Caco-2 (cell line): ENCODE results near the gene CST6. TPM values are rescaled to one million over a fixed set of nuclear protein-coding genes. Genes with fewer than 3 reads are reported as not detected.
"Not testable (repeated sequence)": the region's sequence is repeated elsewhere in the genome, so short reads cannot be mapped to it uniquely, and the experiment has no call there.

ENCODE experiments used
- BruUV-seq: library from RNA; stranded (reverse); fragments of 400-500 nt; replicated peaks from 2 replicates; lab custom pipeline; 2021; lab: Mats Ljungman, UMichigan
- CTCF ChIA-PET: fragments of 300-600 bp; sonication (Branson Sonifier 250); formaldehyde crosslinking; loops from one replicate; lab custom pipeline; 2022; ENCODE audit warnings: antibody characterized with exemption; lab: Charles Lee
- POLR2A ChIA-PET: fragments of 300-600 bp; sonication (Branson Sonifier 250); formaldehyde crosslinking; loops from one replicate; lab custom pipeline; 2022; ENCODE audit warnings: antibody characterized with exemption; lab: Charles Lee
- DNase-seq, 2 experiments: peaks; one replicate each; pipeline versions ENCODE4 v3.0.0 to v3.0.0-alpha.2; 2020 to 2022
- H3K27me3 ChIP-seq: replicated peaks from 2 replicates; pipeline ENCODE4 v1.6.0; 2011; ENCODE audit warnings: low read length; ENCODE audit not compliant: control insufficient read depth, insufficient read depth
- H3K36me3 ChIP-seq: 2 replicates; pipeline ENCODE4 v1.5.1; 2011; ENCODE audit warnings: low read length; ENCODE audit not compliant: control insufficient read depth, insufficient read depth
- H3K4me1 ChIP-seq: fragments of 250-450 bp; sonication (Bioruptor Pico); 2 replicates; pipeline ENCODE4 v1.5.1; 2020; ENCODE audit warnings: mild to moderate bottlenecking
- H3K4me3 ChIP-seq: 2 replicates; pipeline ENCODE4 v1.5.1; 2011; ENCODE audit warnings: low read depth, mild to moderate bottlenecking, control low read depth, low read length
- H3K9me3 ChIP-seq: fragments of 250-450 bp; sonication (Bioruptor Pico); 2 replicates; pipeline ENCODE4 v1.5.1; 2020; ENCODE audit warnings: mild to moderate bottlenecking, moderate library complexity
- H3K27ac Mint-ChIP-seq: one replicate; pipeline ENCODE4 v1.8.0; 2022; ENCODE audit warnings: mixed read lengths; ENCODE audit not compliant: unreplicated experiment
- H3K27me3 Mint-ChIP-seq: one replicate; pipeline ENCODE4 v1.8.0; 2022; ENCODE audit warnings: mixed read lengths; ENCODE audit not compliant: insufficient read depth, unreplicated experiment
- H3K36me3 Mint-ChIP-seq: one replicate; pipeline ENCODE4 v1.8.0; 2022; ENCODE audit warnings: mild to moderate bottlenecking, mixed read lengths; ENCODE audit not compliant: insufficient read depth, unreplicated experiment
- H3K4me1 Mint-ChIP-seq: one replicate; pipeline ENCODE4 v1.8.0; 2022; ENCODE audit warnings: low read depth, mixed read lengths; ENCODE audit not compliant: unreplicated experiment
- H3K4me3 Mint-ChIP-seq: one replicate; pipeline ENCODE4 v1.8.0; 2022; ENCODE audit warnings: mild to moderate bottlenecking, moderate library complexity, mixed read lengths; ENCODE audit not compliant: unreplicated experiment
- H3K9me3 Mint-ChIP-seq: one replicate; pipeline ENCODE4 v1.8.0; 2022; ENCODE audit warnings: mixed read lengths; ENCODE audit not compliant: unreplicated experiment
- intact Hi-C: fragments of 100-400 bp; cut with micrococcal nuclease; formaldehyde crosslinking; loops from one replicate; pipeline ENCODE4 v1.10.0; 2022; ENCODE audit not compliant: unreplicated experiment
- total RNA-seq: library from RNA; stranded (reverse); gene quantifications from 2 replicates; pipeline ENCODE4 v1.2.3, GENCODE V29; 2022
- TF ChIP-seq, protein P1 (sequence below), 2 experiments: fragments of 200-600 bp in 1 of 2; IDR thresholded peaks; 1 replicate in 1 of 2; 2 replicates in 1 of 2; pipeline versions ENCODE4 v1.5.1 to v1.8.0; 2011 to 2022; ENCODE audit warnings: antibody characterized with exemption in 1 of 2, control low read depth in 1 of 2, inconsistent platforms in 1 of 2, low read depth in 1 of 2, low read length in 1 of 2, mild to moderate bottlenecking in 1 of 2, moderate library complexity in 1 of 2; ENCODE audit not compliant: insufficient read depth in 1 of 2, severe bottlenecking in 1 of 2, unreplicated experiment in 1 of 2

Gene CST6
- total RNA-seq, 1 experiment from 2014 or later, result not detected

DNA sequence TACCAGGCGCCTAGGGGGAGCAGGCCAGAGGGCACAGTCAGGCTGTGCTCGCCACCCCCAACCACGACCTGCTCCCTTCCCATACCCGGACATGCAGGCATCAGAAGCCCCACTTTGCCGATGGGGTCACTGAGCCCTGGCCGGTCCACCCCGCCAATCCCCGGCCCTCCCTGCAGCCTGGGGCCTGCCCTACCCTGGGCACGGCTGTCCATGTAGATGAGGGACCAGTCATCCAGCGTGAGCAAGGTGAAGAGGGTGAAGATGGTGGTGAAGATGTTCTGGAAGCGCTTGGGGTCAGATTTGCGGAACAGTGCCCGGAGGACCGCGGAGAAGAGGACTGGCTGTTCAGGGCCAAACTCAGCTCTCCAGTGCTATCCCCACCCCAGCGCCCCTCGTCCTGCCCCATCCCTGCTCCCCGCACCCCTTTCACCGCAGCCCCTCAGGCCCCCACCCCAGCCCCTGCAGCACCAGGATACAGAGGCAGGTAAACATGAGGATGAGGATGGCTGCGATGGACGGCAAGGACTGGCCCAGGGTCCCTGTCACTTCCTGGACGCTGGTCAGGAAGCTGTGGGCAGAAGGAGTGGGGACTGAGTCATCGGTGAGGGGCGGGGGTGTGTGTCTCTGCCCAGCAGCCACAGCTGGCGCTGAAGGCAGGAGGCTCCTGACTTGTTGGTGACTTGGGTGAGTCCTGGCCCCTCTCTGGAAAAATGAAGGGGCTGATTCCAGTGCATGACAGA lies 9.0 kb downstream of the CST6 start:
- intact Hi-C loops, result no loop called here
- Mint-ChIP-seq H3K36me3 (no peaks in the 10 kb centered on the region), H3K27me3 (peaks cover 3% of the 10 kb centered on the region), H3K9me3 (no peaks in the 10 kb centered on the region), H3K4me3 (no peak overlapping the region), H3K27ac (no peak overlapping the region), H3K4me1 (no peaks in the 10 kb centered on the region)
- Histone ChIP-seq H3K4me3 (no peak overlapping the region), H3K36me3 (no peaks in the 10 kb centered on the region), H3K4me1 (no peaks in the 10 kb centered on the region), H3K9me3 (no peaks in the 10 kb centered on the region), H3K27me3 (no peaks in the 10 kb centered on the region)
- DNase-seq, result no peak
- ChIA-PET POLR2A (no interaction called here), CTCF (interaction anchor here (0.7 kb wide), 1 partner anchor 13 kb away, joined by 12 read pairs; no protein-coding TSS in a partner anchor)
- BruUV-seq, result no TSS peak
- TF ChIP-seq, protein P1, sequence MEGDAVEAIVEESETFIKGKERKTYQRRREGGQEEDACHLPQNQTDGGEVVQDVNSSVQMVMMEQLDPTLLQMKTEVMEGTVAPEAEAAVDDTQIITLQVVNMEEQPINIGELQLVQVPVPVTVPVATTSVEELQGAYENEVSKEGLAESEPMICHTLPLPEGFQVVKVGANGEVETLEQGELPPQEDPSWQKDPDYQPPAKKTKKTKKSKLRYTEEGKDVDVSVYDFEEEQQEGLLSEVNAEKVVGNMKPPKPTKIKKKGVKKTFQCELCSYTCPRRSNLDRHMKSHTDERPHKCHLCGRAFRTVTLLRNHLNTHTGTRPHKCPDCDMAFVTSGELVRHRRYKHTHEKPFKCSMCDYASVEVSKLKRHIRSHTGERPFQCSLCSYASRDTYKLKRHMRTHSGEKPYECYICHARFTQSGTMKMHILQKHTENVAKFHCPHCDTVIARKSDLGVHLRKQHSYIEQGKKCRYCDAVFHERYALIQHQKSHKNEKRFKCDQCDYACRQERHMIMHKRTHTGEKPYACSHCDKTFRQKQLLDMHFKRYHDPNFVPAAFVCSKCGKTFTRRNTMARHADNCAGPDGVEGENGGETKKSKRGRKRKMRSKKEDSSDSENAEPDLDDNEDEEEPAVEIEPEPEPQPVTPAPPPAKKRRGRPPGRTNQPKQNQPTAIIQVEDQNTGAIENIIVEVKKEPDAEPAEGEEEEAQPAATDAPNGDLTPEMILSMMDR (IDR thresholded peaks at IDR 0.05; ENCODE audit: insufficient read depth in 1 of 2, low read depth in 1 of 2, low read length in 1 of 2, severe bottlenecking in 1 of 2, unreplicated experiment in 1 of 2), result no peak

DNA sequence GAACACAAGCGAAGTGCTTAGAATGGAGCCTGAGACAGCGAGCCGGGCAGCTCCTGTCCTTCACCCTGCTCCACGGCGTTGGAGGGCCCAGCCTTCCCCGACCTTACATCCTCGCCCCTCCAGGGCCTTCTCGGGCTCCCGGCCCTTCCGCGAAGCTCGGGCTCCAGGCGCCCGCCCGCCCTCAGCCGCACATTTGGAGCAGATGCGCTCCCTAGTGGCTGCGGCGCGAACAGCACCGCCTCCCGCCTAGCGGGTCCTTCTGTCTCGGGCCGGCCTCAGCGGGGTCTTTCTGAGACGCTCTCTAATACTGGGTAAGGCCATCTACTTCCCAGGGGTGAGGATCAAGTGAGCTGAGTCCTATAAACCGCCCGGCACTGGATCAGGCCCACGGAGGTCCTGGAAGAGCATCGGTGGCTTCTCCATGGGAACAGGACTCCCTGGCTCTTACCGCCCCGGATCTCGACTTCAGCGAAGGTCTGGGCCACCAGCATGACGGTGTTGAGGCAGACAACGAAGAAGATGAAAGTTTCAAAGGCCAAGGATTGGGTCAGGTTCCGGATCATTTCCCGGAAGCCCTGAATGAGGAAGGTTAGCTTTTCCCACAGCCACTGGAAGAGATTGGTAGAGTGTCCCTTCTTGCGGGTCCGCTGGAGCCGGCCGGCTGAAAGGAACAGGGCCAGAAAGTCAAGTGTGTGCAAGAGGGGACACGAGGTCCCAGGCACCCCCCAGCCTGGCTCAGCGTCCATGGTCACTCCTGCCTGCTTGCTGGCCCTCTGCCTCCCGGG lies 10.8 kb downstream of the CST6 start:
- POLR2A ChIA-PET, result interaction anchor here (0.6 kb wide), 3 partner anchors 29 to 375 kb away, joined by 4 to 6 read pairs (median 5); partner anchors contain the start of genes FIBP and SF3B2
- H3K27ac Mint-ChIP-seq, result peak overlapping the region; percentile 40
- no TSS peak for BruUV-seq

DNA sequence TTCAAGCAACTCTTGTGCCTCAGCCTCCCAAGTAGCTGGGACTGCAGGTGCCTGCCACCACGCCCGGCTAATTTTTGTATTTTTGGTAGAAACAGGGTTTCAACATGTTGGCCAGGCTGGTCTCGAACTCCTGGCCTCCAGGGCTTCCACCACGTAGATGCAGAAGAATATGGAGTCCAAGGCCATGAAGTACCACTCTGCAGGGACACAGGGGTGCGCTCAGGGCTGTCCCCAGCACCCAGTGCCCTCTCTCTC lies 11.3 kb downstream of the CST6 start:
- H3K9me3 ChIP-seq, H3K9me3 Mint-ChIP-seq, H3K27me3 Mint-ChIP-seq, BruUV-seq, POLR2A ChIA-PET, H3K27me3 ChIP-seq, H3K27ac Mint-ChIP-seq, H3K4me3 Mint-ChIP-seq, H3K4me1 Mint-ChIP-seq, H3K36me3 Mint-ChIP-seq, DNase-seq, H3K4me3 ChIP-seq, H3K4me1 ChIP-seq, H3K36me3 ChIP-seq: not testable (repeated sequence)
- intact Hi-C loops, result loop anchor here (2.0 kb wide), 1 partner anchor 20 kb away; the partner anchor contains the start of genes BANF1 and EIF1AD
- CTCF ChIA-PET, result interaction anchor here (0.5 to 1.5 kb wide), 4 partner anchors 18 to 198 kb away, joined by 3 to 8 read pairs (median 4); partner anchors contain the start of gene CCDC85B

More for the DNA sequence above, 10.8 kb downstream of the CST6 start:
- CTCF ChIA-PET, result interaction anchor here (0.5 to 1.5 kb wide), 14 partner anchors 9 to 664 kb away, joined by 3 to 8 read pairs (median 4); partner anchors contain the start of genes BANF1 and CCDC85B
- peak; percentile 73 to 89 for DNase-seq
- Mint-ChIP-seq H3K4me3 (peak overlapping the region; percentile 63), H3K36me3 (no peaks in the 10 kb centered on the region), H3K4me1 (no peaks in the 10 kb centered on the region), H3K27me3 (peaks cover 3% of the 10 kb centered on the region), H3K9me3 (no peaks in the 10 kb centered on the region)
- intact Hi-C loops, result loop anchor here (1.0 to 2.0 kb wide), 2 partner anchors 20 to 33 kb away; partner anchors contain the start of genes BANF1 and EIF1AD
- Histone ChIP-seq H3K4me3 (no peak overlapping the region; the same call in 1 of the 2 replicates), H3K4me1 (no peaks in the 10 kb centered on the region), H3K27me3 (no peaks in the 10 kb centered on the region), H3K36me3 (no peaks in the 10 kb centered on the region), H3K9me3 (no peaks in the 10 kb centered on the region)
- TF ChIP-seq, protein P1 (IDR thresholded peaks at IDR 0.05; ENCODE audit: insufficient read depth in 1 of 2, low read depth in 1 of 2, low read length in 1 of 2, severe bottlenecking in 1 of 2, unreplicated experiment in 1 of 2), result peak; percentile 96
